H9 (cell line): ENCODE data around the gene CYTH4. TPM values are rescaled to one million over a fixed set of nuclear protein-coding genes. Genes with fewer than 3 reads are reported as not detected.
A peak's percentile ranks its signal among the peaks of the same experiment; 100 is the strongest.

Experiments used
- DNase-seq: peaks from one replicate; pipeline ENCODE4 v3.0.0-alpha.2; 2017
- H2AFZ ChIP-seq: one replicate; pipeline ENCODE4 v1.6.1; 2013; ENCODE audit warnings: mild to moderate bottlenecking, low read length, control low read depth, moderate library complexity
- H2AK5ac ChIP-seq: 2 replicates; pipeline ENCODE4 v1.6.1; 2013; ENCODE audit warnings: low read length, control low read depth, mixed read lengths; ENCODE audit not compliant: insufficient read length
- H2BK120ac ChIP-seq: one replicate; pipeline ENCODE4 v1.6.1; 2013; ENCODE audit warnings: low read depth, mild to moderate bottlenecking, low read length, control low read depth, inconsistent platforms; ENCODE audit not compliant: poor library complexity, severe bottlenecking
- H2BK12ac ChIP-seq: 2 replicates; pipeline ENCODE4 v1.6.1; 2013; ENCODE audit warnings: low read length, control low read depth, mixed read lengths, low read depth; ENCODE audit not compliant: insufficient read length
- H2BK15ac ChIP-seq: 2 replicates; pipeline ENCODE4 v1.6.1; 2013; ENCODE audit warnings: low read depth, low read length, control low read depth
- H2BK20ac ChIP-seq: one replicate; pipeline ENCODE4 v1.6.1; 2013; ENCODE audit warnings: low read depth, mild to moderate bottlenecking, low read length, control low read depth, inconsistent platforms; ENCODE audit not compliant: poor library complexity, severe bottlenecking
- H2BK5ac ChIP-seq: 2 replicates; pipeline ENCODE4 v1.6.1; 2013; ENCODE audit warnings: low read length, control low read depth, mixed read lengths; ENCODE audit not compliant: insufficient read length
- H3K14ac ChIP-seq: 2 replicates; pipeline ENCODE4 v1.6.1; 2013; ENCODE audit warnings: low read length, control low read depth; ENCODE audit not compliant: insufficient read depth
- H3K18ac ChIP-seq: 2 replicates; pipeline ENCODE4 v1.6.1; 2013; ENCODE audit warnings: low read depth, mild to moderate bottlenecking, mixed read lengths, low read length, control low read depth; ENCODE audit not compliant: insufficient read length
- H3K23ac ChIP-seq: 2 replicates; pipeline ENCODE4 v1.6.1; 2013; ENCODE audit warnings: low read length, control low read depth, mixed read lengths, low read depth; ENCODE audit not compliant: insufficient read length
- H3K23me2 ChIP-seq: 2 replicates; pipeline ENCODE4 v1.6.1; 2013; ENCODE audit warnings: low read depth, mild to moderate bottlenecking, mixed read lengths, low read length, control low read depth; ENCODE audit not compliant: insufficient read length, poor library complexity, severe bottlenecking
- H3K27ac ChIP-seq: 2 replicates; pipeline ENCODE4 v1.5.1; 2013; ENCODE audit warnings: low read length, control low read depth, mixed read lengths, low read depth; ENCODE audit not compliant: insufficient read length
- H3K27me3 ChIP-seq: 2 replicates; pipeline ENCODE4 v1.6.1; 2013; ENCODE audit warnings: low read length, control low read depth, inconsistent platforms; ENCODE audit not compliant: insufficient read depth
- H3K4ac ChIP-seq: 2 replicates; pipeline ENCODE4 v1.6.1; 2013; ENCODE audit warnings: low read depth, mild to moderate bottlenecking, control low read depth, inconsistent platforms, low read length, moderate library complexity
- H3K4me1 ChIP-seq: 2 replicates; pipeline ENCODE4 v1.6.1; 2013; ENCODE audit warnings: low read length, control low read depth, inconsistent platforms; ENCODE audit not compliant: insufficient read depth
- H3K4me2 ChIP-seq: 2 replicates; pipeline ENCODE4 v1.6.1; 2013; ENCODE audit warnings: low read length, control low read depth, mixed read lengths; ENCODE audit not compliant: insufficient read length, insufficient read depth
- H3K56ac ChIP-seq: 2 replicates; pipeline ENCODE4 v1.6.1; 2013; ENCODE audit warnings: low read depth, mild to moderate bottlenecking, mixed read lengths, low read length, control low read depth; ENCODE audit not compliant: insufficient read length
- H3K79me1 ChIP-seq: 2 replicates; pipeline ENCODE4 v1.6.1; 2013; ENCODE audit warnings: low read depth, mild to moderate bottlenecking, moderate library complexity, low read length, control low read depth, inconsistent platforms; ENCODE audit not compliant: insufficient read depth, poor library complexity, severe bottlenecking
- H3K79me2 ChIP-seq: 2 replicates; pipeline ENCODE4 v1.6.1; 2013; ENCODE audit warnings: low read length, control low read depth, inconsistent platforms; ENCODE audit not compliant: insufficient read depth
- H3K9ac ChIP-seq: 2 replicates; pipeline ENCODE4 v1.6.1; 2013; ENCODE audit warnings: low read length, control low read depth, mixed read lengths; ENCODE audit not compliant: insufficient read length; ENCODE audit errors: extremely low read depth
- H3K9me3 ChIP-seq: one replicate; pipeline ENCODE4 v1.6.1; 2013; ENCODE audit warnings: low read depth, low read length, inconsistent platforms; ENCODE audit not compliant: control insufficient read depth
- H3T11ph ChIP-seq: one replicate; pipeline ENCODE4 v1.6.1; 2013; ENCODE audit warnings: mild to moderate bottlenecking, low read length, control low read depth, inconsistent platforms
- H4K20me1 ChIP-seq: one replicate; pipeline ENCODE4 v1.6.1; 2013; ENCODE audit not compliant: control insufficient read depth, insufficient read length, insufficient read depth
- H4K5ac ChIP-seq: 2 replicates; pipeline ENCODE4 v1.6.1; 2013; ENCODE audit warnings: low read depth, mild to moderate bottlenecking, mixed read lengths, low read length, control low read depth; ENCODE audit not compliant: insufficient read length
- H4K8ac ChIP-seq: replicated peaks from 2 replicates; pipeline ENCODE4 v1.6.1; 2013; ENCODE audit warnings: low read length, control low read depth, mixed read lengths, low read depth; ENCODE audit not compliant: insufficient read length
- H4K91ac ChIP-seq: 2 replicates; pipeline ENCODE4 v1.6.1; 2013; ENCODE audit warnings: low read depth, mild to moderate bottlenecking, moderate library complexity, mixed read lengths, low read length, control low read depth; ENCODE audit not compliant: insufficient read length
- H3K27ac Mint-ChIP-seq, 3 experiments: 2 replicates in 2 of 3; 3 replicates in 1 of 3; pipeline ENCODE4 v1.8.0; 2020 to 2021; ENCODE audit warnings: mixed read lengths in 3 of 3, mild to moderate bottlenecking in 1 of 3, moderate library complexity in 1 of 3
- H3K27me3 Mint-ChIP-seq: 2 replicates; pipeline ENCODE4 v1.8.0; 2021; ENCODE audit warnings: low read depth, mild to moderate bottlenecking, moderate library complexity, mixed read lengths
- H3K36me3 Mint-ChIP-seq, 3 experiments: 2 replicates in 2 of 3; 3 replicates in 1 of 3; pipeline ENCODE4 v1.8.0; 2020 to 2021; ENCODE audit warnings: low read depth in 3 of 3, mixed read lengths in 3 of 3; ENCODE audit not compliant: insufficient read depth in 1 of 3
- H3K4me1 Mint-ChIP-seq, 2 experiments: 2 replicates each; pipeline ENCODE4 v1.8.0; 2020; ENCODE audit warnings: mixed read lengths in 2 of 2
- H3K4me3 Mint-ChIP-seq, 2 experiments: 2 replicates in 1 of 2; 3 replicates in 1 of 2; pipeline ENCODE4 v1.8.0; 2020 to 2021; ENCODE audit warnings: mild to moderate bottlenecking in 2 of 2, mixed read lengths in 2 of 2, moderate library complexity in 1 of 2
- H3K9me3 Mint-ChIP-seq, 2 experiments: 2 replicates in 1 of 2; 3 replicates in 1 of 2; pipeline ENCODE4 v1.8.0; 2020; ENCODE audit warnings: mild to moderate bottlenecking in 2 of 2, mixed read lengths in 2 of 2, moderate library complexity in 1 of 2
- WGBS: extraction: QIAGEN DNeasy Blood & Tissue Kit; methylation state at CpG from one replicate; pipeline ENCODE4 v1.1.7; 2013; ENCODE audit warnings: missing lambda C conversion rate, low lambda C conversion rate, mixed read lengths; ENCODE audit not compliant: insufficient read length; ENCODE audit errors: extremely low coverage; 5-methylcytosine and 5-hydroxymethylcytosine counted together
- total RNA-seq: library from RNA; stranded (reverse); gene quantifications from 2 replicates; pipeline ENCODE4 v1.2.1, GENCODE V29; 2021
- TF ChIP-seq, protein P1 (sequence below): fragments of 200-600 bp; sonication (generic); conservative IDR thresholded peaks from 3 replicates; pipeline ENCODE4 v1.8.0; 2021; ENCODE audit warnings: antibody characterized with exemption, mild to moderate bottlenecking

The CYTH4 gene
- total RNA-seq, 1 experiment from 2014 or later: not detected

DNA sequence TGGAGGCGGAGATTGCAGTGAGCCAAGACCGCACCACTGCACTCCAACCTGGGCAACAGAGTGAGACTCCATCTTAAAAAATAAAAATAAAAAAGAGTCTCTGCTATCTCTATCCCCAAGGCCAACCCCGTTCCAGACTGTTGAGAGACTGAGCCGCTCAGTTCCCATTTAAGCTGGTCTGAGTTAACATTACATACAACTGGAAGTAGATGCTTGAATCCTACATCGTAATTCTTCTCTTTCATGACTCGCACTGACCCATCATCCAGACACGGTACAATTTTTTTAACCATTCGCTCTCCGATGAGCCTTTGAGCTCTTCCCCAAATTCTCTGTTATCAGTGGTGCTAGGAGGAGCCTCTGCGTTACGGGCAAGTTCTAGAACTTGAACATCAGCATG, 4.9 kb upstream of the CYTH4 start:
- no peaks in the 10 kb centered on the region for H3K27me3 ChIP-seq
- H4K5ac ChIP-seq: no peak overlapping the region
- no peak overlapping the region for H4K8ac ChIP-seq
- no peak for DNase-seq
- no peak overlapping the region for H3K4me3 Mint-ChIP-seq
- 0 out of 7 replicates have a peak overlapping the region, but pooled peaks of 1 of the 3 experiments have one; percentile 41 for H3K27ac Mint-ChIP-seq
- no peak overlapping the region for H3K18ac ChIP-seq
- H2BK120ac ChIP-seq: no peak overlapping the region
- H3T11ph ChIP-seq: no peak overlapping the region
- no peak overlapping the region for H3K27ac ChIP-seq
- H3K4me1 ChIP-seq: no peaks in the 10 kb centered on the region
- no peak overlapping the region for H4K91ac ChIP-seq
- WGBS: no CpG with 5 or more reads among the region's 11 CpGs
- H3K4me1 Mint-ChIP-seq: peaks cover 6% of the 10 kb centered on the region in 2 experiments
- no peaks in the 10 kb centered on the region for H3K9me3 ChIP-seq
- TF ChIP-seq, protein P1, sequence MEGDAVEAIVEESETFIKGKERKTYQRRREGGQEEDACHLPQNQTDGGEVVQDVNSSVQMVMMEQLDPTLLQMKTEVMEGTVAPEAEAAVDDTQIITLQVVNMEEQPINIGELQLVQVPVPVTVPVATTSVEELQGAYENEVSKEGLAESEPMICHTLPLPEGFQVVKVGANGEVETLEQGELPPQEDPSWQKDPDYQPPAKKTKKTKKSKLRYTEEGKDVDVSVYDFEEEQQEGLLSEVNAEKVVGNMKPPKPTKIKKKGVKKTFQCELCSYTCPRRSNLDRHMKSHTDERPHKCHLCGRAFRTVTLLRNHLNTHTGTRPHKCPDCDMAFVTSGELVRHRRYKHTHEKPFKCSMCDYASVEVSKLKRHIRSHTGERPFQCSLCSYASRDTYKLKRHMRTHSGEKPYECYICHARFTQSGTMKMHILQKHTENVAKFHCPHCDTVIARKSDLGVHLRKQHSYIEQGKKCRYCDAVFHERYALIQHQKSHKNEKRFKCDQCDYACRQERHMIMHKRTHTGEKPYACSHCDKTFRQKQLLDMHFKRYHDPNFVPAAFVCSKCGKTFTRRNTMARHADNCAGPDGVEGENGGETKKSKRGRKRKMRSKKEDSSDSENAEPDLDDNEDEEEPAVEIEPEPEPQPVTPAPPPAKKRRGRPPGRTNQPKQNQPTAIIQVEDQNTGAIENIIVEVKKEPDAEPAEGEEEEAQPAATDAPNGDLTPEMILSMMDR: no peak
- no peak overlapping the region for H2BK15ac ChIP-seq
- H2BK12ac ChIP-seq: no peak overlapping the region
- no peak overlapping the region for H3K23ac ChIP-seq
- H2AFZ ChIP-seq: no peak overlapping the region
- no peak overlapping the region for H3K14ac ChIP-seq
- H2BK20ac ChIP-seq: no peak overlapping the region
- H3K79me1 ChIP-seq: no peaks in the 10 kb centered on the region
- no peaks in the 10 kb centered on the region for H3K23me2 ChIP-seq
- no peaks in the 10 kb centered on the region for H3K79me2 ChIP-seq
- no peak overlapping the region for H3K4me2 ChIP-seq
- H3K56ac ChIP-seq: no peak overlapping the region
- peaks cover 26% of the 10 kb centered on the region for H3K27me3 Mint-ChIP-seq
- no peaks in the 10 kb centered on the region; a peak in 1 of 7 replicates for H3K36me3 Mint-ChIP-seq
- no peak overlapping the region for H2BK5ac ChIP-seq
- H4K20me1 ChIP-seq: no peaks in the 10 kb centered on the region
- no peak overlapping the region for H2AK5ac ChIP-seq
- H3K4ac ChIP-seq: no peak overlapping the region
- H3K9me3 Mint-ChIP-seq: no peaks in the 10 kb centered on the region
- H3K9ac ChIP-seq: no peak overlapping the region
